ENCODE data around the gene SERPINE3. TPM values are rescaled to one million over a fixed set of nuclear protein-coding genes. Genes with fewer than 3 reads are reported as not detected.

The SERPINE3 gene
- total RNA-seq, 2 experiments from 2014 or later, result not detected

DNA sequence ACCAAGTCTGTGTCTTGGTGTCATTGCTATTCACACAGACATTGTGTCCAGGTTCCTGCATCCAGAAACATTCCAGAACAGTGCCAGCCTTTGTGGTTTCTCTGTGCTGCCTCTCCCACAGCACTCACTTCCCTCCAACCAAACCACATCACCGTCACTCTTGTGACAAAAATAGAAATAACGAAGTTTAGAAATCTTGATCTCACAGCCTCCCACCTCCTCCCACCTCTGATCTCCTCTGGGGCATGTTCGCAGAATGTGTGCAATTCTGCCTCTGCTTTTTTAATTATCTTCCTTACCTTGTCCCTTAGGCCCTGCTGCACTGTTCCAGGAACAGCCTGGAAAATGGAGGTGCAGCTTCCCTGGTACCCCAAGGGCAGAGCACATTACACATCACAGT lies 8.7 kb upstream of the SERPINE3 start:
- POLR2A ChIA-PET, result no interaction called here

DNA sequence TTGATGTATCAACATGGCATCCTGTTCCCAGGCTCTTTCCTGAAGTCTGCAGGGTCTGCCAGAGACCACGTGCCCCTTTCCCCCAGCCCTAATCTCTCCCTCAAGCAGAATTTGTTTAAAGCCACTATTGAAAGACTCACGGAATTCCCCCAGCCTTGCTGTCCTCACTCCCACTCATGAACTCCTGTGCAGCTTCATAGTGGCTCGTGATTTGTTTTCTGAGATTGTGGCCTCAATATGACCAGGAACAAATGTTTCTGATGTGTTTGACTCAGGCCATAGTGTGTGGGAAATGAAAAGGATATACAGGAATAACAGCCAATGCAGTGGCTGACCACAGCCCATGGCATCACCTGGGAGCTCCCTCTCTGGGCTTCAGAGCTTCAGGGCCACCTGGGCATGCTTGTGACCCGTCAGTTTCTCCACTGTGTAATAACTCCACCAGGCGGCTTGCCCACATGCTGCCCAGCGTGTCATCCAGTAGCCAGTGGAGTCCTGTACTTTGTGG lies 8.1 kb upstream of the SERPINE3 start:
- ATAC-seq, result peak; percentile 49
- POLR2A ChIA-PET, result no interaction called here
- CTCF ChIA-PET, result interaction anchor here (0.6 kb wide), 1 partner anchor 193 kb away, joined by 5 read pairs; no protein-coding TSS in a partner anchor
- peak; percentile 14 for DNase-seq
- Mint-ChIP-seq H3K36me3 (ENCODE audit: low read depth) (no peaks in the 10 kb centered on the region), H3K27ac (no peak overlapping the region), H3K27me3 (peaks cover 5% of the 10 kb centered on the region), H3K4me1 (peaks cover 26% of the 10 kb centered on the region), H3K4me3 (no peak overlapping the region), H3K9me3 (ENCODE audit: low read depth) (no peaks in the 10 kb centered on the region)
- intact Hi-C loops (cut with DNase I, micrococcal nuclease), result no loop called here

More for the DNA sequence above, 8.7 kb upstream of the SERPINE3 start:
- Mint-ChIP-seq H3K27ac (peak overlapping the region; percentile 49), H3K9me3 (ENCODE audit: low read depth) (no peaks in the 10 kb centered on the region), H3K4me1 (peaks cover 26% of the 10 kb centered on the region), H3K4me3 (no peak overlapping the region), H3K27me3 (peaks cover 5% of the 10 kb centered on the region), H3K36me3 (ENCODE audit: low read depth) (no peaks in the 10 kb centered on the region)
- CTCF ChIA-PET, result interaction anchor here (0.6 kb wide), 1 partner anchor 193 kb away, joined by 5 read pairs; no protein-coding TSS in a partner anchor
- ATAC-seq (peak; percentile 47), DNase-seq (peak; percentile 23)
- intact Hi-C loops (cut with DNase I, micrococcal nuclease), result no loop called here

DNA sequence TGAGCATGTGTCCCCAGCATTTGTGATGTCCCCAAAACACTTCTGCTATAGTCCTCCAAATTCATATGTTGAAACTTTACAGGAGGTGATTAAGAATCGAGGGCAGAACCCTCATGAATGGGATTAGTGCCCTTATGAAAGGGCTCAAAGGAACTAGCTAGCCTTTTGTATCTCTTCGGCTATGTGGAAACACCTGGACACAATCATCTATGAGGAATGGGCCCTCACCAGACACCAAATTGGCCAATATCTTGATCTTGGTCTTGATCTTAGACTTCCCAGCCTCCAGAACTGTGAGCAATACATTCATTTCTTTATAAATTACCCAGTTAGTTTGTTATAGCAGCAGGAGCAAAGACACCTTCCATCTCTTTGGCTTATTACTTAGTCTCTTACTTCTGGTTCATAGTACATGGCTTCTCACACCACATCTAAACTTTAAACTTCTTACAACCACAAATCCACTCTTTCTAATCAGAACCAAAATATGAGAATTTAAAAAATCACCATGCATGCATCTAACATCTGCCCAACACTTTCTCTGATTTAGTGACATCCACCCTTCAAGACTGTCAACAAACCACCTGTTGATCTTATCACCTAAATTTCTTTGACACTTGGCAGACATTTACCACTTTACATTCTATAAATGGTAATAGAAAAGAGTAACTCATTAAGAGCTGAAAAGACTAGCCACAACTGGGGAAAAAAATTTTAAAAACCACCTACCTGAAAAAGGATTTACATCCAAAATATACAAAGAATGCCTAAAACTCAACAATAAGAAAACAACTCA lies 6.7 kb upstream of the SERPINE3 start:
- ChIA-PET CTCF (interaction anchor here (0.7 kb wide), 1 partner anchor 12 kb away, joined by 3 read pairs; no protein-coding TSS in a partner anchor), POLR2A (no interaction called here)
- Mint-ChIP-seq H3K27me3 (peaks cover 5% of the 10 kb centered on the region), H3K4me1 (peaks cover 26% of the 10 kb centered on the region), H3K36me3 (ENCODE audit: low read depth) (no peaks in the 10 kb centered on the region), H3K4me3 (no peak overlapping the region), H3K9me3 (ENCODE audit: low read depth) (no peaks in the 10 kb centered on the region), H3K27ac (no peak overlapping the region)
- intact Hi-C loops (cut with DNase I, micrococcal nuclease), result no loop called here
- ATAC-seq (no peak), DNase-seq (no peak)

DNA sequence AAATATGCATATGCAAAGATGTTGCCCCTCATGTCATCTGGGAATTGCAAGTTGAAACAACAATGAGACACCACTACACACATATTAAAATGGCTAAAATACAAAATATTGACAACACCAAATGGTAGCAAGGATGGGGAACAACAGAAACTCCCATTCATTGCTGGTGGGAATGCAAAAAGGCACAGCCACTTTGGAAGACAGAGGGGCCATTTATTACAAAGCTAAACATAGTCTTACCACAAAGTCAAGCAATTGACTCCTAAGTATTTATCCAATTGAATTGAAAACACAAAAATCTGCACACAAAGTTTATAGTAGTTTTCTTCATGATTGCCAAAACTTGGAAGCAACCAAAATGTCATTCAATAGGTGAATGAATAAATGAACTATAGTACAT lies 6.1 kb upstream of the SERPINE3 start:
- ChIA-PET CTCF (interaction anchor here (0.9 kb wide), 1 partner anchor 21 kb away, joined by 3 read pairs; no protein-coding TSS in a partner anchor), POLR2A (no interaction called here)
- H3K4me3 Mint-ChIP-seq, result no peak overlapping the region
- ATAC-seq, result no peak
- peaks cover 5% of the 10 kb centered on the region for H3K27me3 Mint-ChIP-seq
- H3K27ac Mint-ChIP-seq, result no peak overlapping the region
- H3K4me1 Mint-ChIP-seq, result peaks cover 26% of the 10 kb centered on the region
- H3K36me3 Mint-ChIP-seq (ENCODE audit: low read depth), result no peaks in the 10 kb centered on the region
- no peak for DNase-seq
- intact Hi-C loops (cut with DNase I, micrococcal nuclease), result no loop called here
- no peaks in the 10 kb centered on the region for H3K9me3 Mint-ChIP-seq (ENCODE audit: low read depth)

DNA sequence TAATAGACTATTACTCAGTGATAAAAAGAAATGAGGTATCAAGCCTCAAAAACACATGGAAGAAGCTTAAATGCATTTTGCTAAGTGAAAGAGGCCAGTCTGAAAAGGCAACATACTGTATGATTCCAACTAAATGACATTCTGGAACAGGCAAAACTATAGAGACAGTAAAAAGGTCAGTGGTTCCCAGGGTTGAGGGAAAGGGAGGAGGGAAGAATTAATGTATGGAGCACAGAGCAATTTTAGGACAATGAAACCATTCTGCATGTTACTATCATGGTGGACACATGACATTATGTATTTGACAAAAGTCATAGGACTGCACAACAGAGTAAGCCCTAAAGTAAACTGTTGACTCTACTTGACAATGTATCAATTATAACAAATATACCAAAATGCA lies 5.7 kb upstream of the SERPINE3 start:
- Mint-ChIP-seq H3K27ac (no peak overlapping the region), H3K9me3 (ENCODE audit: low read depth) (no peaks in the 10 kb centered on the region), H3K27me3 (peaks cover 5% of the 10 kb centered on the region), H3K4me1 (peaks cover 26% of the 10 kb centered on the region), H3K4me3 (no peak overlapping the region), H3K36me3 (ENCODE audit: low read depth) (no peaks in the 10 kb centered on the region)
- ChIA-PET POLR2A (no interaction called here), CTCF (interaction anchor here (0.9 kb wide), 1 partner anchor 21 kb away, joined by 3 read pairs; no protein-coding TSS in a partner anchor)
- DNase-seq, result no peak
- ATAC-seq, result no peak
- intact Hi-C loops (cut with DNase I, micrococcal nuclease), result no loop called here

DNA sequence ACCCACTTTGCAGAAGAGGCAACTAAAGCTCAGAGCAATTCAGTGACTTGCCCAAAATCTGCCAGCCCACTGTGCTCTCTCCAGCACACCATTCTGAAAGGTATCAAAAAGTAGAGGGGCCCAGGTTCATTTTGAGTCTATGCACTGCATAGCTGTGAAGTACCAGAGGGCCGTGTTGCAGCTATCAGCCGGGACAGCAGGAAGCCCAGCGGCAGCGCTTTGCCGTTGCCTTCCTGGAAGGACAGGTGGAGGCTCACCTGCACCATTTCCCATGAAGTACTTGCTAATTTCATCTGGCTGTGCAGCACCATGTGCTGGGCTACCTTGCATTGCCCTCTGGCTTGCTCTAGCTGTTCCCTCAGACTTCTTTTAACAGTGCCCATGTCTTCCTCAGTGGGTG lies 2.7 kb upstream of the SERPINE3 start:
- Mint-ChIP-seq H3K4me3 (no peak overlapping the region), H3K9me3 (ENCODE audit: low read depth) (no peaks in the 10 kb centered on the region), H3K4me1 (peaks cover 18% of the 10 kb centered on the region), H3K27ac (no peak overlapping the region), H3K36me3 (ENCODE audit: low read depth) (no peaks in the 10 kb centered on the region), H3K27me3 (peaks cover 5% of the 10 kb centered on the region)
- ChIA-PET CTCF (no interaction called here), POLR2A (no interaction called here)
- intact Hi-C loops (cut with DNase I, micrococcal nuclease), result no loop called here
- DNase-seq (no peak), ATAC-seq (no peak)

DNA sequence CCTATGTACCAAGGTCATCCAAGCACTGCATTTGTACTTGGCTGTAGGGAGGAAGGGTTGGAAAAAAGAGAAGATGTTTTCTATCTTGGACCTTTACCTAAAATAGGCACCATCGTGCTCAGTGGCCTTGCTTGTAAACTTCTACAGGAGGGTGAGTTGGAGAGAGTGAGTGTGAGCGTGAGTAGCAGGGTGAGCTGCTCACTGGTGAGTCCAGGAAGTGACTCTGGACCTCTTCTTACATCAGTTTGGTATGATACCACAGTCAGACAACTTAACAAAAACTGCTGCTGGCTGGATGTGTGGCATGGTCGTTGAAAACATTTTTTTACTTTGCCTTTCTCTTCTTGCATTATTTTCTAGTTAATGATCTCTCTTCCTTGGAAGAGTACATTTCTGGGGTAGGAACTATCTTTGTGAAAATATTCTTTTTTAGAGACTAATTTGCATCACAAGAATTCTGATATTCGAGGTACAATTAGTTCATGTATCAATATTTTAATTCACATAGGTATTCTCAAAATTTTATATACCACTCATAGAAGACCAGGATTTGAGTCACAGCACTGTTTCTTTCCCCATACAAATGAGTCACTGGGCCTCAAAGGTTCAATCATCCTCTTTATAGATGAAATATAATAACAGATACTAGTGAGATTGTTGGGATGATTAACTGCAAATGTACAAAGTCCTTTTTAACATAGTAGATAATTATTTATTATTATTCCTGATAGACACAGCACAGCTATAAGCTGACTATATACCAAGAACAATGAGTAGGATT lies 651 bp downstream of the SERPINE3 start:
- intact Hi-C loops (cut with DNase I, micrococcal nuclease), result no loop called here
- DNase-seq, result no peak
- Mint-ChIP-seq H3K4me1 (peaks cover 5% of the 10 kb centered on the region), H3K27me3 (peaks cover 3% of the 10 kb centered on the region), H3K36me3 (ENCODE audit: low read depth) (no peaks in the 10 kb centered on the region), H3K9me3 (ENCODE audit: low read depth) (no peaks in the 10 kb centered on the region), H3K4me3 (no peak overlapping the region), H3K27ac (peak overlapping the region; percentile 21)
- POLR2A ChIA-PET, result no interaction called here
- peak; percentile 65 for ATAC-seq
- CTCF ChIA-PET, result no interaction called here

DNA sequence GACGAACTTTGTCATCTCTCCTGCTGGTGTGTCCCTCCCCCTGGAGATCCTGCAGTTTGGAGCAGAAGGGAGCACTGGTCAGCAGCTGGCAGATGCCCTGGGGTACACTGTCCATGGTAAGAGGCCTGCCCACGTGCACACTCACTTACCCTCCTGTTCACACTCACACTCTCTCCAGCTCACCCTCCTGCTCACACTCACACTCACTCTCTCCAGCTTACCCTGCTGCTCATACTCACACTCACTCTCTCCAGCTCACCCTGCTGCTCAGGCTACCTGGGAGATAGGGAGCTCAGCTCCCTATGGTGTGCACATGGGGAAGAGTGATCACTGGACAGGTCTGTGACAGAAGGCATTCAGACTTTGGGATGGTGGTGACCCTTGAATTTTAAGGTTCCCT lies 1.7 kb downstream of the SERPINE3 start:
- CTCF ChIA-PET, result interaction anchor here (1.2 kb wide), 1 partner anchor 55 kb away, joined by 3 read pairs; no protein-coding TSS in a partner anchor

DNA sequence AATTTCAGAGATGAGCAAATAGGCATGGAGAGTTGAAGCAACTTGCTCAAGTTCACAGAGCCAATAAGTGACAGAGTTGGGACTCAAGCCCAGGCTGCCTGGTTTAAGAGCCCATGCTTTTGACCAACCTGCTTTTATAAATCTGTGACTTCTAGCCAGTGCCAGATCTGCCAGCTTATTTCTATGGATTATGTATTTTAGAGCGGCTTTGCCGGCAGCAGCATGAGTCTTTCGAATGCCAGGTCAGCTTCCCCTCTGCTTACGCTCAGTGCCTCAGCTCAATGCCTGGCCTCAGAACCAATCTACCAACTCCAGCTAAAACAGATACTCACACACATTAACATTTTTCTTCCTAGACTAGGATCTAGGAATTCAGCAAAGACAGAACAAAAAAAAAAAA lies 2.3 kb downstream of the SERPINE3 start:
- Mint-ChIP-seq H3K9me3 (ENCODE audit: low read depth) (no peaks in the 10 kb centered on the region), H3K4me1 (peaks cover 5% of the 10 kb centered on the region), H3K27me3 (no peaks in the 10 kb centered on the region), H3K4me3 (no peak overlapping the region), H3K27ac (no peak overlapping the region), H3K36me3 (ENCODE audit: low read depth) (no peaks in the 10 kb centered on the region)
- POLR2A ChIA-PET, result no interaction called here
- CTCF ChIA-PET, result interaction anchor here (1.2 kb wide), 1 partner anchor 55 kb away, joined by 3 read pairs; no protein-coding TSS in a partner anchor
- intact Hi-C loops (cut with DNase I, micrococcal nuclease), result no loop called here
- no peak for ATAC-seq
- no peak for DNase-seq

More for the DNA sequence above, 1.7 kb downstream of the SERPINE3 start:
- Mint-ChIP-seq H3K4me3 (no peak overlapping the region), H3K27ac (no peak overlapping the region), H3K36me3 (ENCODE audit: low read depth) (no peaks in the 10 kb centered on the region), H3K9me3 (ENCODE audit: low read depth) (no peaks in the 10 kb centered on the region), H3K27me3 (no peaks in the 10 kb centered on the region), H3K4me1 (peaks cover 5% of the 10 kb centered on the region)
- ATAC-seq (no peak), DNase-seq (no peak)
- POLR2A ChIA-PET, result no interaction called here
- intact Hi-C loops (cut with DNase I, micrococcal nuclease), result no loop called here

DNA sequence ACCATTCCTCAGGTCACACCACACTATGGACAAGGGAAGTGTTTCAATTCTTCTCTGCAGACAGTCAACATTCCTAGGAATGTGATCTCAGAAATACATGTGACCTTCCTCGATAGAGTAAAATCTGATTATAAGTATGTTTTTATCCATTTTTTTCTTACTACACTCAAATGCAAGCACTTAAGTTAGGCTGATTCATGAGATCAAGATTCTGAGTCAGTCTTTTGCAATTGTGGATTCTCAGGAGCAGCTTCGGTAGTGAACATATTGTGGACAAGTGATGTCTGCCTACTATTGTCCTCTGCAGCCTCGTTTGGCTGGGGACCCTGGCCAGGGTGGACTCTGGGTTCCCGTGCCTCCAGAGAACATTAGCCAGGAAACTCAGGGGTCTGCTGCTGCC lies 3.2 kb downstream of the SERPINE3 start:
- POLR2A ChIA-PET, result no interaction called here
- Mint-ChIP-seq H3K36me3 (ENCODE audit: low read depth) (no peaks in the 10 kb centered on the region), H3K9me3 (ENCODE audit: low read depth) (no peaks in the 10 kb centered on the region), H3K4me1 (peaks cover 5% of the 10 kb centered on the region), H3K27me3 (no peaks in the 10 kb centered on the region), H3K27ac (no peak overlapping the region), H3K4me3 (no peak overlapping the region)
- CTCF ChIA-PET, result interaction anchor here (1.7 kb wide), 1 partner anchor 57 kb away, joined by 4 read pairs; no protein-coding TSS in a partner anchor
- ATAC-seq (no peak), DNase-seq (no peak)
- intact Hi-C loops (cut with DNase I, micrococcal nuclease), result no loop called here

DNA sequence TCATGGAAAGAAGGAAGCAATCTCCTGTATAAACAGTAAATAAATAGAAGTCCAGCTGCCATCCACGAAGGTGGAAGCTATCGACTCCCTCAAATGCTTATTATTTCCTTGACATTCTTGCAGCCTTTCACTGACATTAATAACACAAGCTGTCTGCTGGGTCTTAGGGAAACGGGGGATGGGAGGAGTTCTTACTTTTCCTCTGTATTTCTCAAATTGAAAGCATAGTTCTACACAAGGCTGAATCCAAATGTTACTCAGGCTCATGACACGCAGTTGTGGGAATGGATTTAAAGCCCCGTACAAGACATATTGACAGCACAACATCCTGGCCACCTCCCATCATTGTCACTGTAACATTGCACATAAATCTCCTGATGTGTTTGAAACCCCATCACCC lies 4.0 kb downstream of the SERPINE3 start:
- H3K27me3 Mint-ChIP-seq, result no peaks in the 10 kb centered on the region
- no peaks in the 10 kb centered on the region for H3K36me3 Mint-ChIP-seq (ENCODE audit: low read depth)
- ATAC-seq (no peak), DNase-seq (no peak)
- intact Hi-C loops (cut with DNase I, micrococcal nuclease), result no loop called here
- H3K27ac Mint-ChIP-seq, result no peak overlapping the region
- ChIA-PET CTCF (interaction anchor here (1.0 to 1.7 kb wide), 3 partner anchors 47 to 128 kb away, joined by 3 to 4 read pairs (median 3); no protein-coding TSS in a partner anchor), POLR2A (no interaction called here)
- no peak overlapping the region for H3K4me3 Mint-ChIP-seq
- peaks cover 5% of the 10 kb centered on the region for H3K4me1 Mint-ChIP-seq
- no peaks in the 10 kb centered on the region for H3K9me3 Mint-ChIP-seq (ENCODE audit: low read depth)

All from activated CD4-positive, alpha-beta T cell treated with anti-CD3 and anti-CD28 coated beads for 36 hours (primary cell).